Inflammatory macrophage treated with lipopolysaccharide for 1 hour (primary cell): ENCODE data around the gene MNT.

Experiments used
- DNase-seq, 2 donors: peaks; one replicate each; pipeline ENCODE4 v3.0.0-alpha.2; 2020 to 2022

The MNT gene

DNA sequence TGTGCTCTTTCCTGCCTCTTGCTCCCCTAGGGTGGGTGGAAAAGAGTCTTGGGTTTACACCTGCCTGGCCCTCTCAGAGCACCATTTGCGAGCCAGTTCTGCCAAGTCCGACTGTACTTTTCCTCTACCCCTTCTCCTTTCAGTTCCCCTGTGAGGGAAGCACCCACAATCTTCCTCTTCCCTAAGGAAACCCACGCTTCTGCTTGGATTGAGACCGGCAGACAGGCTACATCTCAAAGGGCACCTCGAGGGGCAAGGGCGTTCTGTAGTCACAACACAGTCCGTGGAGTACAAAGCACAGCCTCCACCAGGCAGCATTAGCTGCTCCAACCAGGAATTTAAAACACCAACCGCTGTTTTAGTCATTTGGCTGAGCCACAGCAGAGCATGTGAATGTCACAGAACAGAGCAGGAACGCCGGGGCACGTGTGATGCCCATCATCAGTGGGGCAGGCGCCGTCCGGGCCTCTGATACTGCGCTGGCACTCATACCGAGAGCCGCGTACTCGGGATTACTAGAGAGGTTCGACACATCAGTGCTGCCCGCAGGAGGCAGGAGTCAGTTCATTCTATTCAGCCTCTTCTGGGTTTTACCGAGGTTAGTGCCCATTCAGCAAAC, 13.7 kb upstream of the MNT start:
- DNase-seq, result peak in 1 of 2 donors; percentile 48

DNA sequence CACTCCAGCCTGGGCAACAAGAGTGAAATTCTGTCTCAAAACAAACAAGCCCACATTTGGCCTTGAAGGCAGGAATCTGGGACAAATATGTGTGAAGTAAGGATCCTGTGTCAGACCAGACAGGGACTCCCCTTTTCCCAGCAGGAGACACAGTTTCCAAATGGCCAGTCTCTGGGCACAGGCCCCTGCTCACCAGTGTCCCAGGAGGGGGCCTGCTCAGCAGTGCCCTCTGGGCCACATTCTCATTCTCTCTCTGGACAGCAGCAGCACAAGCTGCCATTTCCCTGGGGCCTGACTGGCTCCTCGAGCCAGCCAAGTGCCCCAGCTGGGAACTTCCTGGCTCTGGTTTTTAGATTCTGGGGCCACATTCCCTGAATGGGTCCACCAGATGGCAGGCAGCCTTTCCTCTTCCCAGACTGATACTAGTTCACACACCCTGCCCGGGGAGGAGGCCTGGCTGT, 11.7 kb upstream of the MNT start:
- DNase-seq, result no peak

DNA sequence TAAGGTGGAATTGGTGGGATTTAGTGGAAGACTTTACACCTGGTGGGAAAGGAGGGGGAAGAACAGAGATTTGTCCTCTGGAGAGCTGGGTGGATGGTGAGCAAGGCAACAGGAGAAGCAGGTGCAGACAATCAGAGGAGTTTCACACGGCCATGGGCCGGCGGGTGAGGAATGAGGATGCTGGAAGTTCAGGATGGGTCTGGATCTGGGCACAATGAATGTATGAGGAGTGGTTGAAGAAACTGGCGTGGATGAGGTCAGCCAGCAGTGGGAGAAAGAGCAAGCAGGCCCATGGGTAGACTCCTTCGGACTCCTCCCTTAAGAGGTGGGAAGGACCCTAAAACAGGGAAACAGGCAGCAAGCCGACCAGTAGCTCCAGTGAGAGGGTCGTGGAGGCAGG, 10.1 kb upstream of the MNT start:
- DNase-seq, result no peak

DNA sequence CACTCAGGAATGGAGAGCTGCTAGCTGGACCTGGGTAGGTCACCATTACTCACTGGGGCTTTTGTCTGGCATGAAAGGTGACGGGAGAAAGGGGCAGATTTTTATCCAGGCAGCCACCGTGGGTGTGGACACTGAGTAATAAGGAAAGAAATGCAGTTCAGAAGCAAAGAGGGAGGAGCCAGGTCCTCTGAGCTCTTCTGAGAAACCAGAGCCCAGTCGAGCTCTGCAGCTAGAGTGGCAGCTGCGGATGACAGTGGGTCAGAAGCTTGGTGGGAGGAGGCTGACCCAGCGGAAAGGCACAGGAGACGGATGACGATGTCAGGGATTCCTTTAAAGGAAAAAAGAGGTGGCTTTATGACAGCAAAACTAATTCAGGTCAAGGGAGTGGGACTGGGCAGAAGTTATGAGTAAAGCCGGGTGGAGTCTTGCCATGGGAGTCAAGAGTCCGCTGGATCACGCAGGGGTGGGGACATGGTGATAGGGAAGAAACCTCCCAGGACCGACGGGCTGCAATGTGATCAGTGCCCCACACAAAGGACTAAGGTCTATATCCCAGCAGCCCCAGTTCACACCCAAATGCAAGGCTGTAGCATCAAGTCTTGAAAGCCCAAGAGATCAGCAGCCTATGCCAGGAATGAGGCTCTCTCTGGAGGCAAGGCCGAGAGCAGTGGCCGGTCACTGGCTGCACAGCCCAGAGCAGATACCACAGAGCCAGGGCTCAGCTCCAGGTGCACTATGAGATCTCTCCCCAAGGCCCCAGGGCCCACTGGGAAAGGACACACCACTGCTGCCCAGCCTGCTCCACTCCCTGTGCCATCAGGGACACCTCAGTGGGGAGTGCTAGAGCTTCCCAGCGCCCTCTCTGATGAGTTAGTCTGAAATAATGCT, 6.3 kb upstream of the MNT start:
- DNase-seq, result peak; percentile 84 to 95

DNA sequence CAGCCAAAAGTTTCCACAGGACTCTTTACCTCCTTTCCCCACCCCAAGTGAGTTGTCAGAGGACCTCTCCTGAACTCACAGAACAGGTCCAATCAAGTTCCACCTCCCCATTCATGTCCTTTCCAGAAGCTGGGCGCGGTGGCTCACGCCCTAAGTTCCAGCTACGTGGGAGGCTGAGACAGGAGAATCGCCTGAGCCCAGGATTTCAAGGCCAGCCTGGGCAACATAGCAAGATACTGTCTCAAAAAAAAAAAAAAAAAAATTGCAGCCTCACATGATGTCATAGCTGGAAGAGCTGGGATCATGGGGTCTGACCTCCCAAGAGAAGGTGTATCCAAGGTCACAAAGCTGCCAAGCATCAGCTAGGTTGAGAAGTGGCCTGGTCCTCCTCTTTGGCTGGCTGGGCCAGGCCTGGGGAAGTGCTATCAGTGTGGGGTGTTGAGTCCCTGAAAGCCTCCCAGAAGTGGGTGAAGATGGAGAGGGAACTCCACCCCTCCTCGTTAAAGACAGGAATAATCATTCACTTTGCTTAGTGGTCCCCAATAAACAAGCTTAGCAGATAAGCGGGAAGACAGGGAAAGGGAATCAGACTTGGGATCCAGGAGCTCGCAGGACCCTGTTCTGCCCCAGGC, 5.5 kb upstream of the MNT start:
- no peak for DNase-seq

- DNase-seq, result peak; percentile 79 to 89
Observed at GRCh38 chr17:2405247-2405926, 4.5 kb upstream of the MNT start.

GRCh38 chr17:2403044-2403443, 2.2 kb upstream of the MNT start:
- DNase-seq, result no peak

- DNase-seq, result no peak
Observed at GRCh38 chr17:2402544-2402943, 1.7 kb upstream of the MNT start.

DNA sequence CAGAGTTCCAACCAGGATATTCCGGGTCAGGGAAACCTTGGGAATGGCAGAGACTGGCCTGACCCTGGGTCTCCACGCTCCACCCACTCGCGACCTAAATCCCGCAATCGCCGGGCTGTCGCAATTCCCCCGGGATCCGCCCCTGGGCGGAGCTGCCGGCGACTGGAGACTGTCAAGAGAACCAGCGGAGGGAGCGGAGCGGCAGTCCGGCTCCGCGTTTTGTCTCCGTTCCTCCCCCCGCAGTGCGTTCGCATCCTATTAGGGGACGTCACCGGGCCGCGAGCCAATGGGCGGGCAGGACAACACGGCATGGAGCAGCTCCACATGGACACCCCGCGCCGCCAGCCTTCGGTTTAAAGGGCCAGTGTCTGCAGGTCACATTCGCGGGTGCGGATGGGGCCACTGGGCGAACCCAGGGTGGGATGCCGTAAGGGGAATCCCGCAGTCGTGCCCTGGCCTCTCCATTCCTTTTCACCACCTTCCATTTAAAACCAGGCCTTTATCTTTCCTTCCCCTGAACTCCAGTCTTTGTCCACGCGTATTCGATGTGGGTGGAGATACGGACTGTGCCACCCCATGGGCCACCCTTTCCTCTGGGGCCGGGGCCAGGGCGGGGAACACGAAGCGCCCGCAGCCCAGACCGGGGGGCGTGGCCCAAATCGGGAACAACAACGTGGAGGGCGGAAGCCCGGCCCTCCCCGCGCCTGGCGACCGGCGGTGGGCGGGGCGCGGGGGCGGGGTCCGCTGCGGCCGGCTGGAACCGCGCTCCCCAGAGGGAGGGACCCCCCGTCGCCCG, 764 bp upstream of the MNT start:
- peak; percentile 99 for DNase-seq

DNA sequence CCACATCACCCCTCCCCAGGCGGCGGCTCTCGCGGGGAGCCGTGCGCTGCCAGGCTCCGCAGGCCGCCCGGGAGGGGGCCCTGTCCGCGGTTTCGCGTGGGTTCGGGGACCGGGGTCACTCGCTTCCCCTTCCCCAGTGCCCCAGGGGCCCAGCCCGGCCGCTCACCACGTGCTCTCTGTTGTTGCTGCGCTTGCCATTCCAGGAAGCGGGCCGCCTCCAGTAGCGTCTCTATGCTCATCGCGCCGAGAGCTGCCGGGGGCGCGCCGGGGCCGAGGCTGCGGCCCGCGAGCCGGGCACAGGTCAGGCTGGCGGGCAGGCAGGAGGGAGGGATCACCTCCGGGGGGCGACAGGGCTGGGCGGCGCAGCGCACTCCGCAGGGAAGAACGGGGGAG, 390 bp downstream of the MNT start:
- peak; percentile 73 to 87 for DNase-seq

DNA sequence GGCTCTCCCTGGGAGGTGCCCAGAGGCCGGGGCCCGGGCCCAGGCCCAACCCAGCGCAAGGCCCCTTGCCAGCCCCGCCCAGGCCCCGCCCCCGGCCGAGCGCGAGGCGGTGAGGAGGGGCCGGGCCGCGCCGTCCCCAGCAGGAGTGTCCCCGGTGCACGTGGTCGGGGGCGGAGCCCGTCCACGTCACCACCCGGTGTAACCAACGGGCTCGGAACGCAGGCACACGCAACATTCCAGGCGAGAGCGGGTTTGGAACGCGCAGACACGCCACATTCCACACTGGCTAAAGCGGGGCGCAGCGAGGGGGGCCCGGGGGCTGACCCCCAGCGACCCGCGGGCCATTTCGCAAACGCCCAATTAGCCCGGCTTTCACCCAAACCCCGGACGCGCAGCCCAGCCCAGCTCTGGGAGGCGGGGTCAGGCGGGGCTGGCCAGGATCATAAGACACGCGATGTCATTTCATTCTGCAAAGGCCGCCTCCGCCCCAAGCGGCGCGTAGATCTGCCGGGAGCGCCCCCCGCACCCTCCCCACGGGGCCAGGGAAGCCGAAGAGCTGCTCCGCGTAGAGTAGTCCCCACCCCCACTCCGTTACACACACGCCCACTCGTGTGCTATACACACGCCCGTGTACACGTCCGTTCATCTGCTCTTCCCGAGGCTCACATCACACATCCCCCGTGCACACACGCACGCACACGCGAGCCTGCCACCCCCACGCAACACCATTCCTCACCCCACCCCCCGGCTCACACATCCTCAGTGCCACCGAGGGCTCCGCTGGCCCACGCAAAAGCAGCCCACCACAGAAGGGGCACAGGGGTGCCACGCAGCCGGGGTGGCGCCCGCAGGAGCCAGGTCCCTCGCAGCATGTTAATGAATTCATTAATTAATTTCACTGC, 1.0 kb downstream of the MNT start:
- peak; percentile 95 to 96 for DNase-seq

DNA sequence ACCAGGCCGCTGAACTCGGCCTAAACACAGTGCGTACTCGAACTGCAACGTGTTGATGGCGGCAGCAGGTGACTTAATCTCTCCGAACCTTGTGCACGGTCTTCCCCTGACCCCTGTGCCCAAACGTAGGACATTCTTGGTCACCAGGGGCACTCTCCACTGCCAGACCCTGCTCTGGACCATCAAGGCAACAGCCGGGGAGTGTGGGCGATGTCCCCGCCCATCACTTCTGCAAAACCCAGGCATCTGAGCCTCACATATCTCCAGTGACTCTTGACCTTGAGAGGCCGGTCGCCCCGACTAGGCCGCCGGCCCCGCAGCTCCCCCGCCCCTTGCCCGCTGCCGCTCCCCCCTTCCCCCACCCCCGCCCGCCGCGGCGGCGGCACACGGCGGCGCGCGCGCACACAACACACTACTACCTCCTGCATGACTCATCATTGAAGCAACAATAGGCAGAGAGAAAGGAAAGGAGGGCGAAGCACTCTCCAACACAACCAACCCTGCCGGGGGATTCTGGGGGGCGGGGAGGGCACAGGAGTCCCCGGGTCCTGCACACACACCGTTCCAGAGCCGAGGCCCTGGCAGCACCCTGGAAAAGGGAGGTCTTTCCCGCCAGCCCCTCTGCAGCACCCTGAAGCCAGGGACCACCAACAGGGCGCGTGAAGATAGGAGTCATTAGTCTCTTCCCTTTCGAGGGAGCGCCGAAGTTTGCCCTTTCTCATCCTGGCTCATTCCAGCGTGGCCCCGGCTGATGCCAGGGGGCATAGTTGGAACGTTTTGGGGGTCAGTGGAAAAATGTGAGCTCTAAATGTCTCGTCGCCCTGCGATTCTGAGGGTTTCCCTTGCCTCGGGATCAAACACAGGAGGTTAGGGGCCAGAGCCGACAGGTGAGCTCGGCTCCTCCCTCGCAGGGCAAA, 1.9 kb downstream of the MNT start:
- DNase-seq, result peak; percentile 57 to 64

DNA sequence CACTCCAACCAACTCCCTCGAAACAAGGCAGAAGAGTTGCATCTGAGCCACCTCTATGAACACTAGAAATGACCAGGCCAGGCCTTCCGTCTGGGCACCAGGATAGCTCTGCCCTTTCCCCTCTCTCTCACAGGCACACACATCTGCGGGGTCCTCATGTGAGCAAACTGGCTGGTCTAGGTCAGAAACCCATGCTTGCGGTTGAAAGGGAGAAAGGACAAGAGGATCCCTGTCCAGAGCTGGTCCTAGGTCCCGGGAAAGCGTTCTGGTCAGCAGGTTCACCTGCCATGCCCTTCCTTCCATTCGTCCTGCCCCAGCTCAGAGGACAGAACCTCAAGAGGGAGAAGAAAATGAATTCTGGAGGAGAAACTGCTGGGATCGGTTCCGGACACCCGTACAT, 2.7 kb downstream of the MNT start:
- no peak for DNase-seq

DNA sequence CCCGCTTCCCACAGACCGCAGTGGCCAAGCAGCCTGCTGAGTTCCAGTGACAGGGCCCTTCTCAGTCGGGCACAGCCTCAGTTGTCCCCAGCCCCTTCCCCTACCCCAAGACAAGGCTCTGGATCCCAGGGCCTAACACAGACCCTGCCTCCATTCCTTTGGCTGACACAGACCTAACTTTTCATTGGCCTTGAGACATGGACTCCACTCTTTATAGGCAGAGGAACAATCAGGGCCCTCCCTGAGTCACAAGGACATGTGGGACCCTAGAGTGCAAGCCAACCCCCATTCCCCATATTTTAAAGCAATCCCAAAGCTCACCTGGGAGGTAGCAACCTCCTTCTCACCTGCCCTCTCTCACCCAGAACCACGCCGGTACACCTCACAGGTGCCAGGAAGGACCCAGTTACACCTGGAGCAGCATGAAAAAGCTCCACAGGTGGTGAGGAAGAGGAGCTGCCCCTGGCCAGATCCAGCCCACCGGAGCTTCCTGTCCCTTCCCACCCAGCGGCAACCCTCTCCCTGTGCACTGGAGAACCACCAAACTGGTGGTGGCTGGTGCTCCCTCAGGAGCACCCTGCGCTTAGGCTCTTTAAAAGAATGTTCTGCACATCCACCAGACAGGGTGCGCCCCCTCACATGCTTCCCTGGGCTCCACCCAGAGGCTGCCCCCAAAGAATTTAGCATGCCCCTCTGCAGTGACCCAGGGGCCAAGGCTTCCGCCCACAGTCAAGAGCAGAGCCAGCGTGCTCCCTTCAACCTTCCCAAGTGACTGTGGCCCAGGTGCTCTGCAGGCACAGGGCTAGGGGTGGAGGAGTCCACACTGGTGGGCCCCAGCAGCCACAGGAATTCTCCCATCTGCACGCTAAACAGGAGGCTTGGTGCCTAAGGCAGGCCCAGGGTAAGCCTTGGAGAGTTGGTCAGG, 3.4 kb downstream of the MNT start:
- no peak for DNase-seq

DNA sequence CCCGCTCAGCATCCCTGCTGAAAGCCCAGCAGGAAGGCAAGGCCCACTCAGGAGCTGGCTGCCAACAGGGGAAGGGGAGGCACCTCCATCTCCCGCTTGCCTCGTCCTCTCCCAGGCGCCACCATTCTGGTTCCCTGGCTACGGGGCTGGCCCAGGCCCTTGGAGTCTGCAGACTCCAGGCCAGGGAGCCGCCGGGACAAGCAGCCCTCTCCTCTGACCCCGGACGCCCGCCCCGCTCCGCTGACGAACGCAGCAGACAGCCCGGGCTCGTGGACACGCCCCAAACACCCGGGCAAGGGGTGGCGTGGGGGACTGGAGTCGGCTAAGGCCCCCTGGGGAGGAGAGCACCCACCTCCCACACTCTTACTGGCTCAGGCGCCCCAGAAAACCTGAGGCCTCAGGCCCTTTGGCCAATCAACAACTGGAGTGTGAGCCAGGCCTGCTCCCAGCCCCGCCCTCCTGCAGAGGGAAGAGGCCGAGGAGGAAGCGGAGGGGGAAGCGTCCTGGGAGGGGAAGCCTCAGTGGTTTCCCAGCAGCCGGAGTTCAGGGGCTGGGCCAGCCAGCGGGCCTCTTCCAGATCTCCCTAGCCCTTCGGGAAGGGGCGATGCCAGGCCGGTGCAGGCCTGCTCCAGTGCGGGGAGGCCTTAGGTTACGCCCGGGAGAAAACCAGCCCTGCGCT, 4.2 kb downstream of the MNT start:
- peak; percentile 95 to 98 for DNase-seq

- DNase-seq, result no peak
Observed at GRCh38 chr17:2396192-2396567, 4.7 kb downstream of the MNT start.

DNA sequence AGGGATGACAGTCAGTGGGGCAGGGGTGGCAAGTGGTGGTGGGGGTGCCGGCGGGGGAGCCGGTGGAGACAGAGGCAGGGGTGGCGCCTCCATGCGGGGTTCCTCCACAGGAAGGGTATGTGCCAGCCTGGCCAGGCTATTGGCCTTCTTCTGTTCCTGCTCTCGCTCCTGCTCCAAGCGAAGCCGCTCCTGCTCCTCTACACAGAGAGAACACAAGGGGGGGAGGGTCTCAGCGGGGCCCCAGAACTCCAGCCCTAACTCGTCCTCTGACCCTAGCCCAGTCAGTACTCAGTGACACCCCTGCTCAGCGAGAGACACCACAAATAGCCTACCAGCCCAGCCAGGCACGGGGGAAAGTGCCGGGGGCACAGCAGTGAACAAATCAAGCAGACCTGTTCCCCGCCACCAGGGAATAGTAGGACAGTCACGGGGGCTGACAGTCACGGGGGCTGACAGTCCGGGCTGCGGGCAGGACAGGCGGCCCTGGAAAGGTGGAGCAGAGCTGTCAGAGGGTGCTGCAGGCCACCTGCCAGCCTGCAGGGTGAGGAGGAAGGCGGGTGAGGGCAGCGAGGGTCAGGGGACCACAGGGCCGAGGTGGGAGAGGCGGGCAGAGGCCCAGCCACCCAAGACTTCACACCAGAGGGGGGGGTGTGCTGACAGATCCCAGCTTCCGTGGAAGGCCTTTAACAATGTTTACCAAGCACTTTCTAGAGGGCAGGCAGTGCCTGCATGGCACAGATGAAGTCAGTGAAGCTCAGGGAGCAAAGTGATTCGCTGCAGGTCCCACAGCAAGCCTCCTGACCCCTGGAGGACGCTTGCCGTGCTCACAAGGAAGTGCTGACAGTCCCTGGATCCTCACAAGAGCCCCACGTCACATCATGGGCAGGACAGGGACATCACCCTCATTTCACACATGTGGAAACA, 5.3 kb downstream of the MNT start:
- DNase-seq, result peak; percentile 75 to 88
